GM04503 (cell line): ENCODE data around the gene RPL36.
"Not testable (repeated sequence)": the region's sequence is repeated elsewhere in the genome, so short reads cannot be mapped to it uniquely, and the experiment has no call there.

Experiments
- DNase-seq: peaks from one replicate; pipeline ENCODE4 v3.0.0-alpha.2; 2012; ENCODE audit warnings: low read depth

The RPL36 gene

GRCh38 chr19:5674714-5675113 is 15.4 kb upstream of the RPL36 start:
- DNase-seq = no peak

- DNase-seq = no peak
Measured at GRCh38 chr19:5676105-5676771, 13.9 kb upstream of the RPL36 start.

- no peak for DNase-seq
Measured at GRCh38 chr19:5676772-5677105, 13.4 kb upstream of the RPL36 start.

- no peak for DNase-seq
Measured at GRCh38 chr19:5677136-5677535, 13.0 kb upstream of the RPL36 start.

- DNase-seq = no peak
Measured at GRCh38 chr19:5677580-5677979, 12.5 kb upstream of the RPL36 start.

GRCh38 chr19:5678071-5678718 is 11.9 kb upstream of the RPL36 start:
- DNase-seq = no peak

GRCh38 chr19:5679289-5680083 is 10.6 kb upstream of the RPL36 start:
- no peak for DNase-seq

- DNase-seq = no peak
Measured at GRCh38 chr19:5680084-5680436, 10.0 kb upstream of the RPL36 start.

- peak; percentile 92 for DNase-seq
Measured at GRCh38 chr19:5680437-5681368, 9.4 kb upstream of the RPL36 start, which contains the start of the genes HSD11B1L and MICOS13. Gene HSD11B1L (plus strand): TSS chr19:5681027. CDS start chr19:5684833, 3,806 bp downstream. Gene MICOS13 (minus strand): TSS chr19:5680516. CDS start chr19:5680486, 30 bp downstream.

GRCh38 chr19:5681391-5682106 is 8.5 kb upstream of the RPL36 start:
- DNase-seq = no peak

GRCh38 chr19:5682107-5682482 is 8.0 kb upstream of the RPL36 start:
- no peak for DNase-seq

- DNase-seq = no peak
Measured at GRCh38 chr19:5683177-5683886, 6.8 kb upstream of the RPL36 start.

GRCh38 chr19:5684694-5685430 is 5.2 kb upstream of the RPL36 start:
- DNase-seq = no peak

- no peak for DNase-seq
Measured at GRCh38 chr19:5686326-5686646, 3.8 kb upstream of the RPL36 start.

GRCh38 chr19:5686647-5687359 is 3.3 kb upstream of the RPL36 start:
- DNase-seq = peak; percentile 39

GRCh38 chr19:5687360-5688198 is 2.5 kb upstream of the RPL36 start:
- DNase-seq = no peak

- DNase-seq = not testable (repeated sequence)
Measured at GRCh38 chr19:5688262-5688881, 1.7 kb upstream of the RPL36 start.
